ENCODE results near the gene KDM2B.
"Not testable (repeated sequence)": the region's sequence is repeated elsewhere in the genome, so short reads cannot be mapped to it uniquely, and the experiment has no call there.

Gene KDM2B

DNA sequence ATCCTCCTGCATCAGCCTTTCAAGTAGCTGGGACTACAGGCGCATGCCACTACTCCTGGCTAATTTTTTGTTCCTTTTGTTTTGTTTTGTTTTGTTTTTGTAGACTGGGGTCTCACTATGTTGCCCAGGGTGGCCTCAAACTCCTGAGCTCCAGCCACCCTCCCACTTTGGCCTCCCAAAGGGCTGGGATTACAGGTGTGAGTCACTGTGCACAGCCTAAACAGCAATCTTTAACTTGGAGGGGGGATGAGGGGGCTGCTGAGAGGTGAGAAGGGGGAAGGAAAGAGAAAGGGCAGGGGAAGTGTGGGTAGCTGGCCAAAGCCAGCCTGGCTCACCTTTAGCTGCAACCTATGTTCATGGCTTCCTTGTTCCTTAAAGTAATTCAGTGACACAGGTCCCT, 77.4 kb downstream of the KDM2B start:
- DNase-seq (ENCODE audit: low read depth) = no peak

DNA sequence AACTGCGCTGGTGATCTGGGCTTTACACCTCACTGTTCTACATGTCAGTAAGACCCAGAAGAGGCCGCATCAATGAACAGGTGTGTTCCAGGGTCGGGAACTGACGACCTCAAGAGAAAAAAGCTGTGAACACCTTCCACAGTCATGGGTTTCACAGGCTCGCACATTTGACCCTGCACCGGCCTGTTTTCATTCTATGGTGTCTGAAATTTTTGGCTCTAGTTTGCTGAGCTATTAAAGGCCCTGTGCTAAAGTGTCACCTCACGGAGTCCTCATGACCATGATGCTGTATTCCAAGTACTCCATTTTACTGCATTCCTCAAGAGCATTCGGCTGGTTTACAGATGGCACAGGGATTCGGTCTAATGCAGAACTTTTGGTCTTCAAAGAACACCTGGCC, 78.9 kb downstream of the KDM2B start:
- no peak for DNase-seq (ENCODE audit: low read depth)

DNA sequence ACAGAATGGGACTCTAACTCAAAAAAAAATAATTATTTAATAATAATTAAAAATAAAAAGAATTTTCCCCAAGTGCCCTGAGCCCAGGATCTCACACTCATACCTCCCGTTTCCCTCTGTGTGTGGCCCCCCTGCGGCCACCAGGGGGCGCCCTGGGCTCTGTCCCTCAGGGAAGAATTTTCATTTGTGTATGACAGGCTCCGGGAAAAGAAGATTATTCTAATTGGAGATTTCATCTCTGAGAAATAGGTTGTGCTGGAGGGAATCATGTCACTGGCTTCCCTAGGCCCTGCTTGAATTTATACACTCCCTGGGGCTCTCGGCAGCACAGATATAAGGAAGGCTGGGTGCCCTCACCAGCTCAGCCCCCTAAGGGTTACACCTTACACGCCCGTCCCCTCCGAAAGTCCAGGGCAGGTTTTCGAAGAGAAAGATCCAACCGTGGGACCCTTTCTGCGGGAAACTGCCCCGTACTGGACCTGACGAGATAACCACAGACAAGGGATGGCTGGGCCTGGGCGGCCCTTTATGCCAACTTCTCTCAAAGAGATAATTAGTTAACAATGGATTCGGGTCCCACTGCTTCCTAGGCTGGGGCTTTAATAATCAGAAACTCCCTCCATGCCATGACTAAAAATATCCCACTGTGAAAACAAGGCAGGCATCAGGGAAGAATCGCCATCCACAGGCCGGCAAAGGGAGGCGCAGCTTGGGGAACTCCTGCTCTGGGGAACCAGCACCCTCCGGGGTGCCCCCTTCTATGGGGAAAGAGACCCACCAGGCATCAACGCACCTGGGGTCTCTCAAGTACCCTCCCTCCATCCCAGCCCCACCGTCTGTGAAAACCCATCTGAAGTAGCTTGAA, 80.7 kb downstream of the KDM2B start:
- peak; percentile 66 for DNase-seq (ENCODE audit: low read depth)

DNA sequence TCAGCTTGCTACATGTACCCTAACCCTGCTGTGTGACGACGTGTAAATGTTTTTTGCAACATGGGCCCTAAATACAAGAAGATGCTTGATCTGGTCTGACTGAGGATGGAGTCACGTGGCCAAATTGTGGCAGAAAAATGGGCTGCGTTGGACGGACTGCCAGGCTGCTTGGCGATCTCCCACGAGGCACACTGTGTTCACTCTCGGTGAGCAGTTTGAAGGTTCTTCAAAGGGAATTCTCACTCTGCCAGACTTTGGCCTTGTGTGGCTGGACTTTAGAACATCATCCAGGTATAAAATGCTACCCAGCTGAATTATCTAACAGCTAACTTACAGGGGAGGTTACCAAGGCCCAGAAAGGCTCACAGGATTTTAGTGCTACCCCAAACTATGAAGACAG, 85.1 kb downstream of the KDM2B start:
- no peak for DNase-seq (ENCODE audit: low read depth)

DNA sequence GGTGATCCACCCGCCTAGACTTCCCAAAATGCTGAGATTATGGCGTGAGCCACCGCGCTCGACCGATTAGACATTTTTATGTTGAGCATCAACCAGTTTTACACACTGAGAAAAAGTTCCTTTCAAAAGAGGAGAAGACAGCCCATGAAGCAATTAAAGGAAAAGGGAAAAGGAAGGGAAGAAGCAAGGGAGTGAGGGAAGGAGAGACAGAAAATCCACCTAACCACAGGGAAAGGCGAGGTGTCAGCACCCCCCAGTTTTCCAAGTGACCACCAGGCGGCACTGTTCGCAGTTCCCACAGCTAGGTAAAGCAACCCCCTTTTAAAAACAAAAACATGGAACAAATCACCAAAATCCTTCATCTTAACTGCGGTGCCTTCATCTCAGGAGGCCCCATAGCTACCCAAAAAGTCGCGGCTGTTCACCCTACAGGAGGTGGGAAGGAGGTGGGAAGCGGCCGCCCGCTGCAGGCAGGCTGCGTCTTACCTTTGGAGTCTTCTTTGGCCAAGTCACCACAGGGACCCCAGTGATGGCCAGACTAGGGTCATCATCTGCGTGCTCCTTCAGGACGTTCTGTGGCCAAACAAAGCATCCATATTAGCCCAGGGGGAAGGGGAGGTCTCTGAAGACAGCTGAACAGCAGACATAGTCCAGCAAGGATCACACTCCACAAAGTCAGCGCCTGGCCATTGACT, 86.6 kb downstream of the KDM2B start:
- peak; percentile 42 for DNase-seq (ENCODE audit: low read depth)

DNA sequence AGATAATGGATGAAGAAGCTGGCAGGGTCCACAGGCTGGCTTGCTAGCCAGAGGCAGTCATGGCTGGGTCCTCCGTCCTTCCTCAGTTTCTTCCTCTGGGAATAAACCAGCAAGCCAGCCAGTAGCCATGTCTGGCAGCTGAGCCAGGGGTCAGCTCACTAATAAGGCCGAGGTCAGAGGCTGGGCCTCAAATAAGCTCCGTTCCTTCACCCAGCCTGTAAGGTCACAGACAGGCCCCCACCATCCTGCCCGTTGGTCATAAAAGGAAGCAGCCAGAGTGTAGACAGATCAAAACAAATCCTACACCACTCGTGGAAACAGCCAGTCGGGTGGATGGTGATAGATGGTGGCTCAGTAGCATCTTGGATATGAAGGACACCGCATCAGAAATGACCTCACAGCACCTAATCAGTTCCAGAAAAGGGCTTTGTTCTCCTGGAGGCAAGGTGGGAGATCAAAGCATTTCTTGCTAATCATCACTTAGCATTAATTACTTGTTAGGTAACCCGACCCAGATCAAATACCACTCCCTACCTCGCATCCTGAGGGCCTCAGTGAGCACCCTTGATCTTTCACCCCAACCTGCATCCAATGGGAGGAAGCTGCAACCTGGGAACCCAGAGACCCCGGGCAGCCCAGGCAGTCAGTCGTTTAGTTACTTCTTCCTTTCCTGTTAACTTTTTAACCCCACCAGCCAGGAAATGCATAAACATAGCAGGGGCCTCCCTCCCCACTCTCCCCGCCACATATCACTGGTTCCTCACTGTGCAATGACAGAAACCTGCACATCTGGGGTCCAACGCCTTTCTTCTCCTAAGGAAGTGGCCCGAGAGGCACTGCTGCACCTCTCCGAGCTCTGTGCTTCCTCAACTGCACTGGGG, 90.2 kb downstream of the KDM2B start:
- DNase-seq (ENCODE audit: low read depth) = no peak

DNA sequence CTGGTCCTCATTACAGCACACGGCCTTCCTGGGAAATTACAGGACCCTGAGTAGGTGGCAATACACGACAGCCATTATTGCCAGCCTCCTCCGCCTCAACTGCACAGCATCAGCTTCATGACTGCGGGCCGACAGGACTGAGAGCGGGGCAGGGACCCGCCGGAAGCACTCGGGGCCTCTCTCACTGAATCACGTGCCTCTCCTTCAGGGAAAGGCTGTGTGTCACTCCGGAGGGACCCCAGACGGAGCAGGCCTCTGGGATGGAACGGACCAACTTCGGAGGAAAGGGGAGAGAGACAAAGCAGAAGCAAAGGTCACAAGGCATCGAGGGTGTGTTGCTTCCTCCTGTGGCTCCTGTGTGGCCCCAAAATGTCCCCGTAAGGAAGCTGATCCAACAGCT, 90.9 kb downstream of the KDM2B start:
- DNase-seq (ENCODE audit: low read depth) = no peak

DNA sequence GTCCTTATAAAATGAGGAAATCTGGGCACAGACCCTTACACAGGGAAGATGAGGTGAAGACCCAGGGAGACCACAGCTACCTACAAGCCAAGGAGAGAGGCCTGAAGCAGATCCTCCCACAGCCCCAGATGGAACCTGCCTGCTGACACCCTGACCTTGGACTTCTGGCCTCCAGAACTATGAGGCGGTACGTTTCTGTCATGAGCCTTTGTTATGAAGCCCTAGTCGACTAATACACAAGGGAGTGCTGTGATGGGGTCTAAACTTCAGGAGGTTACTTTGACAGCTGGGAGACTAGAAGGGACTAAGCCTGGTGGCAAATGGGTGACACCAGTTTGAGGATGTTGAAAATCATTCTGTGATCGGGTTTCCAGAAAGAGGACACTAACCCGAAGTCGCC, 95.9 kb downstream of the KDM2B start:
- DNase-seq (ENCODE audit: low read depth) = no peak

DNA sequence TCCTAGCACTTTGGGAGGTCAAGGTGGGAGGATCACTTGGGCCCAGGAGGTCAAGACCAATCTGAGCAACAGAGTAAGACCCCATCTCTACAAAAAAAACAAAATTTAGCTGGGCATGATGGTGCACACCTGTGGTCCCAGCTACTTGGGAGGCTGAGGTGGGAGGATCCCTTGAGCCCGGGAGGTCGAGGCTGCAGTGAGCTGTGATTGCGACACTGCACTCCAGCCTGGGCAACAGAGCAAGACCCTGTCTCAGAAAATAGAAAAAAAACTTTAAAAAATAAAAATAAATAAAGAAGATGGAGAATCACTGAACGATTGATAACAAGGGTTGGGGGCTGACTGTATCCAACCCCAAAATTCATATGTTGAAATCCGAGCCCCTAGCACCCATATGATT, 96.3 kb downstream of the KDM2B start:
- not testable (repeated sequence) for DNase-seq (ENCODE audit: low read depth)

DNA sequence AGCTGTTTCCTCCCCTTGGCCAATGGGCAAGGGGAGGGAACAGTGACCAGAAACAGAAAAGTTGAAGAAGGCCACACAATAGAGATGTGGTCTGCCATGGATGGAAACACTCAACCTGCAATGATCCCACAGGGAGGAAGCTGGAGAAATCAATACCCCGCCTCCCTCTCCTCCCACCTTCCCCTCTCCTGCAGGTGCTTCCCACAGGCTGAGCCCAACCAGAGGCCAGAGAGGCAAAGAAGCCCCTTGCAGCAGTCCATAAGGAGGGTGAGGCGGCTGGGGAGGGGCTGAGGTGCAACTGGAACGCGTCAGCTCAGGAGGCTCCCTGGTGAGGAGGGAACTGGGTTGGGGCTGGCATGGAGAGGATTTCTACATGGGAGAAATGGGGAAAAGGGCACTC, 96.9 kb downstream of the KDM2B start:
- no peak for DNase-seq (ENCODE audit: low read depth)

DNA sequence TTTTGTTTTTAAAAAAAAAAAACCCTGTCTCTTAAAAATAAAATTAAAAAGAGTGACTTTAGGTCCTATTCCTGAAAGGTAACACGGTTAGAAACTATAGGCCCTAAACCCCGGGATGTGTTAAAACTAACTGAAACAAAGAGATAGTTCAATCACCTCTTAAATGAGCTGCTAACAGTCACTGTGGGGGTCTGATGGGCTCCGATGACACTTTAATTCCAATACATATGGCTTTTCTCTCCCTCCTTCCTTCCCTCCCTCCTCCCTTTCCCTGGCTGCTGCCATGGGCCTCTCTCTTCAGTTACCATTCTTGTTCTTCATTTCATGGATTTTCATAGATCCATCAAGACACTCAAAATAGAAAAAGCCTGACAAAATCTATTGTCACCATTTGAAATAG, 104.3 kb downstream of the KDM2B start:
- DNase-seq (ENCODE audit: low read depth) = no peak

DNA sequence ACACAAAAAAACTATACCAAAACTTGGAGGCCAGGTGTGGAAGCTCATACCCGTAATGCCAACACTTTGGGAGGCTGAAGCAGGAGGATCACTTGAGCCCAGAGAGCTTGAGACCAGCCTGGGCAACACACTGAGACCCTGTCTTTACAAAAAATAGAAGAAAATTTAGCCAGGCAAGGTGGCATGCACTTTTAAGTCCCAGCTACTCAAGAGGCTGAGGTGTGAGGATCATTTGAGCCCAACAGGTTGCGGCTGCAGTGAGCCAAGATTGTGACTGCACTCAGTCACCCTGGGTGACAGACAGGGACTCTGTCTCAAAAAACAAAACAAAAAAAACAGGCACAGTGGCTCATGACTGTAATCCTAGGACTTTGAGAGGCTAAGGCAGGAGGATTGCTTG, 105.5 kb downstream of the KDM2B start:
- DNase-seq (ENCODE audit: low read depth) = no peak

DNA sequence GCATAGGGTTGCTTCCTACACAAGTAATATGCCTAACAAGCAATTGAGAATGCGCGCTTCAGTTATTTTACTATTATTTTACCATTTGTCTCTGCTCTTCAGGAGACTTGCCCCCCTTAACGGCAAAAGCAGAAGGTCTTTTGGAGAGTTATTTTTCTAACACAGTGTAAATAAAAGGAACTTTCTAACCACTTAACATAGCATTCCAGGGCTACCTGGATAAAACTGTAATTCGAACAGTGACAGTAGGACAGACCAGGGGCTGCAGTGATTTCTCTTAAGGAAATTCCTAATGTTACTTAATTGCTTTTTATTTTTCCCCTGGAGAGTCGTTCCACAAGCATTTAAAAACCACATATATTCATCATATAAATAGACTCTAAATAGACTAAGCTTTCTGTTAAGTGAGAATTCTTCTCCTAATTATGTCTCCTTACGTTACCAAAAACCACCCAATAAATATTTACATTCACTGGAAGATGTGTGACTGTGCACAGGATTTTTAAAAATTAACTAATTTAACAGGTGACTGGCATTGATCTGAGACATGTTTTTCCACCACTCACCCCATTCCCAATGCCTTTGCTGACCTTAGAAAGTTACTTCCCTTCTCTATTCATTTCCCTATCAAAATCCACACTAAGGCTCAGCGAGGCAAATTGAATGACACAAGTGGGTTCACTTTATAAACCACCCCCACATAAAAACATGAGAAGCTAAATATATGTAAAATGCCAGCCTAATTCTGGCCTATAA, 108.5 kb downstream of the KDM2B start:
- DNase-seq (ENCODE audit: low read depth) = no peak

DNA sequence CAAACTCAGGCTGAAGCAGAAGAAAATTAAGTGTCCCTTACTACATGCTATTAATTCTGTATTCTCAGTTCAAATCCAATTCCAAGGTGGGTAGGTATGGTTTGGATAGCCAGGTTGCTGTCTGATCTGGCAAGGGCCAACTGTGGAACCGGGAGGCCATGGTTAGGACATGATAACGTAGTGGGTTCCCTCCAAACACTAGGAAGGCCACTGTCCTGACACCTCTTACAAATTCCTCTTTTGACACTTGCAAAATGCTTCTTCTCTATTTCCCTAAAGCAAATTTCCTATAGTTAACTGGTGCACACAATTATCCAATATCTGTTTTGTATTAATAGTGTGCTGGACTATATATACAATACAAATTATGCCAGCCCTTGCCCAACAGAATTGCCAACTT, 110.1 kb downstream of the KDM2B start:
- no peak for DNase-seq (ENCODE audit: low read depth)

DNA sequence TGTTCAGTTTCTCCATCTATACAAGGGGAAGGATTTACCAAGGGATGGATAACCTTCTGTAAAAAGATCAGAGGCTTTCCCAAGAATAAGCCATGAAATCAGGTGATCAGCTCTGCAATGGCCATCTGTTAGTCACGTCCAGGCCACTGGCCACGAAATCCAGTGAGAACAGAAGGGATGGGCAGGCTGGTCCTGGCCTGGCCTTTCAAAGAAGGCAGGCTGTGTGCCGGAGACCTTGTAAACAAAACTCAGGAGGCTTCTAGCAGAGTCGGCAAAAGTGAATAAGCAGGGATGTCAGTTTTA, 112.4 kb downstream of the KDM2B start:
- no peak for DNase-seq (ENCODE audit: low read depth)

DNA sequence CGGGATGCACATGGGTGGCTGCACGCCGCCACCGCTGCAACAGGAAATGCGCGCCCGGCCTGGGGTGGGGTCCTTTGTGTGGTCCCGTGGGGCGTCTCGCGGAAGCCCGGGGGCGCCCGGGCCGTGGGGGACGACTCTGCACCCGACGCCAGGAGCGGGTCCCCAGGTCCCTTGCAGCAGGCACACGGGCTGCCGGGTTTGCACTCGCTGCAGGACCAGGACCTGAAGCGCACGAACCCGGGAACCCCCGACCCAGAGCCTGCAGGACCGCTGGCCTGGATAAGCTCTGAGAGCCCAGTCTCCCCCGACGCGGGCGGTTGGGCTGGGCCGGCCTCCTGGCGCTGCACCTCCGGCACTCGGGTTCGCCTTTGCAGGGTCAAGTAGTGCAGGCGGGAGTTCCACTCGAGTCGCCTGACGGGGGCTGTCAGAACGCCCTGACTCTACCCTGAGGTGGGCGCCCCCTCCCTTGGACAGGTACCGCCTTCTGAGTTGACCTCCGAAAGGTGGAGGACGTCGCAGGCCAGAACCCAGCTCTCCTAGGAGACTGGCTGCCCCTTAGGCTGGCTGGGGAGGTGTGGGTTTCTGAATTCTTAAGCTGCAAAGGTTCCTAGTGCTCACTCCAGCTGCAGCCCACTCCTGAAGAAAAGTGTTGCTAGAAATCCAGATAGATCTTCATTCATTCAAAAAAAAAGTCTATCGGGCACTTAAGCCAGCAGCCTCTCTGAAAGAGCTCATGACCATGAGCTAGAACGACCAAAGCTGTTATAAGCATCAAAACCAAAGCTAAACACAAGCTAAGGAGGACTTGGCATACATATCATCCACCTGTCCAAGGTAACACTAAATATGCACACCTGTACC, 113.0 kb downstream of the KDM2B start:
- no peak for DNase-seq (ENCODE audit: low read depth)

DNA sequence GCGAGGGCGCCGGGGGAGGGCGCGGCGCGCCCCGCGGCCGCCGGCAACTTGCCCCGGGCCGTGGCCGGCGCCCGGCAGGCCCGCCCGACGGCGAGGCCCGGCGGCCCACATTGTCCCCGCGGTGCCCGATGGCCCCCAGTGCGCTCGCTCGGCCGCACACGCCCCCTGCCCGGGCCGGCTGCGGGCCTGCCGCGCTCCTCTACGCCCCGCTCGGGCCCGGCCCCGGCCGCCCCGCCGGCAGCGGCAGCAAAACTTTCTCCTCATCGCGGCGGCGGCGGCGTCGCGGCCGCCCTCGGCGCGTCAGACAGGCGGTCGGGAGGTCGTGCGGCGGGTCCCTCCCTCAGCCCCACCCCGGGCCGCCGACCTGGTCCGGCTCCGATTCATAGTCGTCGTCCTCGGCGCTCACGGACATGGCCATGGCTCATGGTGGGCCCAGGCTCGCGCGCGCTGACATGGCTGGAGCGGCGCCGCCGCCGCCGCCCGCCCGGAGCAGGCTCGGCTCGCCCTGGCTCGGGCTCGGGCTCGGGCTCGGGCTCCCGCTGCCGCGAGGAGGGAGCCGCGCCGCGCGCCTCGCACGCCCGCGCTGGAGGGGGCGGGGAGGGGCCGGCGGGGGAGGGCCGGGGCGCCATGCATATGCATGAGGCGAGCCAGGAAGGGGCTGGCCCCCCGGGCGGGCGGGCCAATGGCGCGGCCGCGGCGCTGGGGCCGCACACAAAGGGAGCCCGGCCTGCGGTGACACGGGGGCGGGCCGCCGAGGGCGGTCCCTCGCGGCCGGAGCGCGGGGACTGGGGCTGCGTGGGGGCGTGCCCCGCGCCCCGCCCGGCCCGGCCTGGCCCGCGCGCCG, 113.8 kb downstream of the KDM2B start:
- peak; percentile 85 for DNase-seq (ENCODE audit: low read depth)

DNA sequence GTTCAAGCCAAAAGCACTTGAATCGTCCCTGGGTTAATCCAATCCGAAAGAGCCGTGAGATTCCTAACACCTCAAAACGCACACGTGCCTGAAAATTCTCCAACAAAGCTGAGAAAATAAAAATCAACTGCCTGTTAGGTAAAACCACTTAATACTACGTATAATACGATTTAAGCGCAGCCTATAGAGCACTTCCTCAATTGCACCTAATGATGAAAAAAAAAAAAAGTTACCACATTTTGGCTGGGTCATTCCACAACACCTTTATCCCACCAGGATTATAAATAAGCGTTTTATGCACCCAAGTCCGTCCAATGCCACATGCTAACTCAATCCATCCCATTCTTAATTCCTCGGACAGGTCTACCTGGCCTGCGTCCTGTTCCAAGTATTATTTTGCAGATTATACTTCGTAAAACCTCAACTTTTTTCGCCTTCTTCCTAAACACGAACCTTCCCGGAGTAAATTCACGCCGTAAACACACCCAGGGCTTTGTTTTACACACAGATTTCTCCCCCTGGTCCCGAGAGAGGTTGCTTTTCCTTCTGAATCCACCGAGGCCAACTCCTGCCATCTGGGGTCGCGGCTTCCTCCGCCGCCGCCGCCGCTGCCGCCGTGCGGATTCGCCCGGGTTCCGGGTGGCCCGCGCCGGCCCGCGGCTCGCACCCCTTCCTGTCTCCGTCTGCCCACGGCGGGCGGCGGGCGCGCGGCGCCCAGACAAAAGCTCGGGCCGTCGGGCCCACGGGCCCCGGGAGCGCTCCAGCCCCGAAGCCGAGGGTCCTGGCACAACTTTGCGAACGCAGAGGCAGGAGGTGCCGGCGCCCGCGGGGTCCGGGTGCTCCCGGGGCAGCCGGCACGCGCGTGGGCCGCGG, 114.7 kb downstream of the KDM2B start:
- DNase-seq (ENCODE audit: low read depth) = peak; percentile 28

DNA sequence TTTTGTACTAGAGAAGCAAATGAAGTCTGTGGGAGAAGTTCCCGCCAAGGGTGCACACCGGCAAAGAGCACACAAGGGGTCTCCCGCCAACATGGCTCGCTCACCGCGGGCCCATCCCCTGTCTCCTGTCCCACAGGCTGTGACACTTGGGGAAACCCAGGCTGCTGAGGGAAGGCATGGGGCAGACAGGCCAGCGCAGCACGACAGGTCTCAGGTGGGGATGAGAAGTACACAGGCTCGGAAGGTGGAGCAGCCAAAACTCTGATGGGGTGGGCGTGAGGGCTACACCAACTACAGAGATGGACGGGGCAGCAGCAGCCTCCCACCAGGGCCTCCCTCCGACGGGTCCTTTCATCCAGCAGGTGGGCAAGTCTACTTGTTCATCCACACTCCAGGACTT, 116.5 kb downstream of the KDM2B start:
- no peak for DNase-seq (ENCODE audit: low read depth)
